ENCODE results near the gene SMG1. TPM values are rescaled to one million over a fixed set of nuclear protein-coding genes. Genes with fewer than 3 reads are reported as not detected.
"Not testable (repeated sequence)": the region's sequence is repeated elsewhere in the genome, so short reads cannot be mapped to it uniquely, and the experiment has no call there.

Gene SMG1
- total RNA-seq, 1 donor from 2014 or later: 41.2 TPM

- Histone ChIP-seq H3K4me3 (no peak overlapping the region), H3K27me3 (ENCODE audit: low read depth) (no peaks in the 10 kb centered on the region), H3K4me1 (peaks cover 54% of the 10 kb centered on the region), H3K27ac (replicated peaks) (no peak overlapping the region), H3K36me3 (peaks cover 64% of the 10 kb centered on the region), H3K9me3 (replicated peaks) (no peaks in the 10 kb centered on the region)
- no peak for DNase-seq
- intact Hi-C loops (cut with micrococcal nuclease): no loop called here
- no peak for TF ChIP-seq CTCF (IDR thresholded peaks at IDR 0.05; ENCODE audit: borderline replicate concordance)
Measured at GRCh38 chr16:18783430-18784341, 142.5 kb downstream of the SMG1 start.

GRCh38 chr16:18782697-18783429 is 143.3 kb downstream of the SMG1 start:
- no peak for DNase-seq
- no peak for TF ChIP-seq CTCF (IDR thresholded peaks at IDR 0.05; ENCODE audit: borderline replicate concordance)
- H3K27me3 ChIP-seq (ENCODE audit: low read depth): no peaks in the 10 kb centered on the region
- intact Hi-C loops (cut with micrococcal nuclease): no loop called here
- H3K27ac ChIP-seq (replicated peaks): no peak overlapping the region
- no peak overlapping the region for H3K4me3 ChIP-seq
- no peaks in the 10 kb centered on the region for H3K9me3 ChIP-seq (replicated peaks)
- peaks cover 56% of the 10 kb centered on the region for H3K36me3 ChIP-seq
- peaks cover 46% of the 10 kb centered on the region for H3K4me1 ChIP-seq

GRCh38 chr16:18781232-18781631 is 145.0 kb downstream of the SMG1 start:
- peaks cover 40% of the 10 kb centered on the region for H3K36me3 ChIP-seq
- peaks cover 29% of the 10 kb centered on the region for H3K4me1 ChIP-seq
- H3K9me3 ChIP-seq (replicated peaks); intact Hi-C loops (cut with micrococcal nuclease); H3K27ac ChIP-seq (replicated peaks); H3K27me3 ChIP-seq (ENCODE audit: low read depth); DNase-seq; H3K4me3 ChIP-seq: not testable (repeated sequence)

GRCh38 chr16:18780460-18781026 is 145.7 kb downstream of the SMG1 start:
- DNase-seq; H3K4me3 ChIP-seq; H3K27me3 ChIP-seq (ENCODE audit: low read depth); intact Hi-C loops (cut with micrococcal nuclease); H3K9me3 ChIP-seq (replicated peaks); H3K27ac ChIP-seq (replicated peaks): not testable (repeated sequence)
- Histone ChIP-seq H3K4me1 (peaks cover 22% of the 10 kb centered on the region), H3K36me3 (peaks cover 33% of the 10 kb centered on the region)

- H3K27ac ChIP-seq (replicated peaks); H3K27me3 ChIP-seq (ENCODE audit: low read depth); DNase-seq; H3K4me3 ChIP-seq; H3K9me3 ChIP-seq (replicated peaks); H3K4me1 ChIP-seq; intact Hi-C loops (cut with micrococcal nuclease); H3K36me3 ChIP-seq: not testable (repeated sequence)
Measured at GRCh38 chr16:18777664-18778063, 148.5 kb downstream of the SMG1 start.

GRCh38 chr16:18776334-18776733 is 149.9 kb downstream of the SMG1 start:
- H3K9me3 ChIP-seq (replicated peaks); H3K27ac ChIP-seq (replicated peaks); H3K4me1 ChIP-seq; DNase-seq; H3K4me3 ChIP-seq; intact Hi-C loops (cut with micrococcal nuclease); H3K27me3 ChIP-seq (ENCODE audit: low read depth); H3K36me3 ChIP-seq: not testable (repeated sequence)

GRCh38 chr16:18774651-18775050 is 151.6 kb downstream of the SMG1 start:
- DNase-seq; H3K9me3 ChIP-seq (replicated peaks); H3K4me1 ChIP-seq; H3K27ac ChIP-seq (replicated peaks); intact Hi-C loops (cut with micrococcal nuclease); H3K36me3 ChIP-seq; H3K27me3 ChIP-seq (ENCODE audit: low read depth); H3K4me3 ChIP-seq: not testable (repeated sequence)

GRCh38 chr16:18772171-18772570 is 154.0 kb downstream of the SMG1 start:
- intact Hi-C loops (cut with micrococcal nuclease); H3K27ac ChIP-seq (replicated peaks); DNase-seq; H3K36me3 ChIP-seq; H3K4me3 ChIP-seq; H3K9me3 ChIP-seq (replicated peaks); H3K4me1 ChIP-seq; H3K27me3 ChIP-seq (ENCODE audit: low read depth): not testable (repeated sequence)

- H3K4me1 ChIP-seq; intact Hi-C loops (cut with micrococcal nuclease); H3K9me3 ChIP-seq (replicated peaks); H3K36me3 ChIP-seq; H3K27ac ChIP-seq (replicated peaks); DNase-seq; H3K4me3 ChIP-seq; H3K27me3 ChIP-seq (ENCODE audit: low read depth): not testable (repeated sequence)
Measured at GRCh38 chr16:18770336-18770962, 155.8 kb downstream of the SMG1 start.

- H3K36me3 ChIP-seq; H3K27ac ChIP-seq (replicated peaks); DNase-seq; intact Hi-C loops (cut with micrococcal nuclease); H3K4me3 ChIP-seq; H3K9me3 ChIP-seq (replicated peaks); H3K4me1 ChIP-seq; H3K27me3 ChIP-seq (ENCODE audit: low read depth): not testable (repeated sequence)
Measured at GRCh38 chr16:18767217-18767616, 159.0 kb downstream of the SMG1 start.

- H3K36me3 ChIP-seq; H3K9me3 ChIP-seq (replicated peaks); H3K4me1 ChIP-seq; intact Hi-C loops (cut with micrococcal nuclease); H3K27ac ChIP-seq (replicated peaks); H3K27me3 ChIP-seq (ENCODE audit: low read depth); DNase-seq; H3K4me3 ChIP-seq: not testable (repeated sequence)
Measured at GRCh38 chr16:18762713-18763112, 163.5 kb downstream of the SMG1 start.

Data from left ventricle myocardium inferior (tissue), 1 donor.